AG09309 (cell line): ENCODE data around the gene OTP.

Experiments used
- DNase-seq: peaks from one replicate; pipeline ENCODE4 v3.0.0-alpha.2; 2010; ENCODE audit warnings: low read depth
- H3K4me3 ChIP-seq: 2 replicates; pipeline ENCODE4 v1.5.1; 2011; ENCODE audit warnings: mild to moderate bottlenecking, low read depth, low read length, moderate library complexity; ENCODE audit not compliant: control insufficient read depth
- CTCF ChIP-seq: IDR thresholded peaks from 2 replicates; pipeline ENCODE4 v1.5.1; 2011; ENCODE audit warnings: mild to moderate bottlenecking, low read depth, low read length, inconsistent platforms; ENCODE audit not compliant: insufficient read depth, control insufficient read depth; ENCODE audit errors: missing control alignments

Gene OTP

DNA sequence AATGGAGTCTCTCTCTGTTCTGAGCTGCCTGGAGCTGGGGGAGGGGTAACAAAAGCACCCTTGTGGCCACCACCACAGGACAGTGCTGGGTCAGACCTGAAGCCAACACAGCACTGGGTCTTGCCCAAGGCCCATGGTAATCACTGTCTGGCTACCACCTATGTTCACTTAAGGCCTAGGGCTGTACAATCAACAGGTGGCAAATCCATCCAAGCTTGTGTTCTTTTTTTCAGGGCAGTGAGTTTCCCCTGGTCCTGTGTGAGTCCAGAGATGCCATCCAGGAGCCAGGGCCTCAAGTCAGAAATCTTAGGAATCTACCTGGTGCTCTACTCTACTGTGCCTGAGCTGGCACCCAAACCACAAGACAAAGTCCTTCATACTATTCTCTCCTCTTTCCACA, 20.1 kb upstream of the OTP start:
- no peak for TF ChIP-seq CTCF
- no peak overlapping the region for H3K4me3 ChIP-seq
- no peak for DNase-seq

GRCh38 chr5:77651343-77651742, 12.8 kb upstream of the OTP start:
- no peak for TF ChIP-seq CTCF
- no peak for DNase-seq
- no peak overlapping the region for H3K4me3 ChIP-seq

- TF ChIP-seq CTCF = no peak
- no peak overlapping the region for H3K4me3 ChIP-seq
- DNase-seq = no peak
Observed at GRCh38 chr5:77650686-77651085, 12.2 kb upstream of the OTP start.

- H3K4me3 ChIP-seq = no peak overlapping the region
- DNase-seq = no peak
- no peak for TF ChIP-seq CTCF
Observed at GRCh38 chr5:77649776-77650175, 11.3 kb upstream of the OTP start.

DNA sequence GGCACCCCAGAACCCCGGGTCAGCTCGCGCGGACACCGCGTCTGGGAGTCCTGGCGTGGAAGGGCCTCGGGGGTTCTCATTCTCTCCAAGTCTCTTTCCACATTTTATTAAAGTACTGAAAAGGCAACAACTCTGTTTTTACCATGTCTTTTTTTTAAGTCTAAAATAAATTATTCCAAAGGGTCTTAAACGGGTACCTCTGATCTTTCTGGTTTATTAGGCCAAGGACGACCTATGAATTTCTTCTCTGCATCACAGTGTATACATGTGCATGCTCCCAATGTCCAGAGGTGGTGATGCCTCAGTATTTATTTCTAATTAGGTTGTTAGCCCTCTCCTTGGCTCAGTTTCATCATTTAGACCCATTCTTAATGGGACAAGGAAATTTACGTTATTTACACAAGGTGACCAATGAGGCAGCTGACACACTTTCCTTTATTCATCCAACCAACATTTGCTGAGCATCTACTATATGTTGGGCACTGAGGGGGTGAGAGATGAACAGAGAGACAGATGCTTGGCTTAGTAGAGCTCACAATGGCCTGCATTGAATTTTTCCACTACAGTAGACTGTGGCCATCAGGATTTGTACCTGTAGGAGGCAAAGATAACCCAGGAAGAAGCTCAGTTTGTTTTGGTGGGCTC, 7.6 kb upstream of the OTP start:
- no peak overlapping the region for H3K4me3 ChIP-seq
- TF ChIP-seq CTCF = no peak
- no peak for DNase-seq

GRCh38 chr5:77645158-77645994, 6.9 kb upstream of the OTP start:
- TF ChIP-seq CTCF = no peak
- no peak overlapping the region for H3K4me3 ChIP-seq
- DNase-seq = no peak
